Endothelial cell of umbilical vein (primary cell): Measurements from ENCODE around the gene EFHC2.

Experiments used
- EZH2 ChIP-seq: IDR thresholded peaks from 2 replicates; pipeline ENCODE4 v1.6.1; 2012; ENCODE audit warnings: borderline replicate concordance, low read depth, mild to moderate bottlenecking, moderate library complexity, low read length, inconsistent platforms; ENCODE audit not compliant: severe bottlenecking
- FOS ChIP-seq: IDR thresholded peaks from 2 replicates; pipeline ENCODE4 v1.6.1; 2011; ENCODE audit warnings: mild to moderate bottlenecking, low read length, moderate library complexity, borderline replicate concordance; ENCODE audit not compliant: insufficient read depth
- GATA2 ChIP-seq: IDR thresholded peaks from 2 replicates; pipeline ENCODE4 v1.7.0; 2011; ENCODE audit warnings: low read depth, mild to moderate bottlenecking, moderate library complexity, mixed read lengths, low read length; ENCODE audit not compliant: insufficient read length, insufficient read depth
- JUN ChIP-seq: IDR thresholded peaks from 2 replicates; pipeline ENCODE4 v1.6.1; 2011; ENCODE audit warnings: borderline replicate concordance, low read depth; ENCODE audit not compliant: insufficient read length, insufficient read depth
- MYC ChIP-seq: IDR thresholded peaks from one replicate; pipeline ENCODE4 v1.6.1; 2011; ENCODE audit warnings: mild to moderate bottlenecking, low read depth, low read length
- POLR2A ChIP-seq: IDR thresholded peaks from 2 replicates; pipeline ENCODE4 v1.6.1; 2012; ENCODE audit warnings: low read depth, mild to moderate bottlenecking, control low read depth, low read length
- POLR2AphosphoS5 ChIP-seq: IDR thresholded peaks from 2 replicates; pipeline ENCODE4 v1.6.1; 2012; ENCODE audit warnings: low read depth, mild to moderate bottlenecking, control low read depth, low read length, moderate library complexity; ENCODE audit not compliant: insufficient read depth
- TF ChIP-seq, protein P1 (sequence below), 2 donors: IDR thresholded peaks; 1 replicate in 1 of 2; 2 replicates in 1 of 2; pipeline ENCODE4 v1.5.1; 2011; ENCODE audit warnings: low read length in 2 of 2, mild to moderate bottlenecking in 2 of 2, moderate library complexity in 2 of 2, control low read depth in 1 of 2, inconsistent platforms in 1 of 2, low read depth in 1 of 2; ENCODE audit not compliant: insufficient read depth in 1 of 2; ENCODE audit errors: extremely low read depth in 1 of 2
- TF ChIP-seq, protein P2 (sequence below): IDR thresholded peaks from 2 replicates; pipeline ENCODE4 v1.6.1; 2011; ENCODE audit not compliant: insufficient read depth, insufficient read length

GRCh38 chrX:44216171-44216570 is 127.3 kb downstream of the EFHC2 start:
- TF ChIP-seq, protein P1, sequence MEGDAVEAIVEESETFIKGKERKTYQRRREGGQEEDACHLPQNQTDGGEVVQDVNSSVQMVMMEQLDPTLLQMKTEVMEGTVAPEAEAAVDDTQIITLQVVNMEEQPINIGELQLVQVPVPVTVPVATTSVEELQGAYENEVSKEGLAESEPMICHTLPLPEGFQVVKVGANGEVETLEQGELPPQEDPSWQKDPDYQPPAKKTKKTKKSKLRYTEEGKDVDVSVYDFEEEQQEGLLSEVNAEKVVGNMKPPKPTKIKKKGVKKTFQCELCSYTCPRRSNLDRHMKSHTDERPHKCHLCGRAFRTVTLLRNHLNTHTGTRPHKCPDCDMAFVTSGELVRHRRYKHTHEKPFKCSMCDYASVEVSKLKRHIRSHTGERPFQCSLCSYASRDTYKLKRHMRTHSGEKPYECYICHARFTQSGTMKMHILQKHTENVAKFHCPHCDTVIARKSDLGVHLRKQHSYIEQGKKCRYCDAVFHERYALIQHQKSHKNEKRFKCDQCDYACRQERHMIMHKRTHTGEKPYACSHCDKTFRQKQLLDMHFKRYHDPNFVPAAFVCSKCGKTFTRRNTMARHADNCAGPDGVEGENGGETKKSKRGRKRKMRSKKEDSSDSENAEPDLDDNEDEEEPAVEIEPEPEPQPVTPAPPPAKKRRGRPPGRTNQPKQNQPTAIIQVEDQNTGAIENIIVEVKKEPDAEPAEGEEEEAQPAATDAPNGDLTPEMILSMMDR (IDR thresholded peaks at IDR 0.05; ENCODE audit: extremely low read depth in 1 of 2, insufficient read depth in 1 of 2, low read depth in 1 of 2, low read length in 2 of 2), result no peak
- TF ChIP-seq POLR2AphosphoS5, result no peak
- no peak for TF ChIP-seq EZH2
- TF ChIP-seq JUN, result no peak
- TF ChIP-seq POLR2A, result no peak
- TF ChIP-seq MYC, result no peak
- TF ChIP-seq, protein P2, sequence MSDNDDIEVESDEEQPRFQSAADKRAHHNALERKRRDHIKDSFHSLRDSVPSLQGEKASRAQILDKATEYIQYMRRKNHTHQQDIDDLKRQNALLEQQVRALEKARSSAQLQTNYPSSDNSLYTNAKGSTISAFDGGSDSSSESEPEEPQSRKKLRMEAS, result no peak
- TF ChIP-seq FOS, result no peak
- TF ChIP-seq GATA2, result no peak
